Endothelial cell of umbilical vein (primary cell): ENCODE results near the gene HCRTR2. TPM values are rescaled to one million over a fixed set of nuclear protein-coding genes. Genes with fewer than 3 reads are reported as not detected.

Experiments
- BruUV-seq: library from RNA; stranded (reverse); fragments of 400-500 nt; replicated peaks from 2 replicates; lab custom pipeline; 2021; lab: Mats Ljungman, UMichigan
- CTCF ChIA-PET: fragments of 300-600, 350-600 bp; sonication (Branson Sonifier 250); formaldehyde crosslinking; loops from one replicate; lab custom pipeline; 2021; ENCODE audit warnings: antibody characterized with exemption, inconsistent platforms; lab: Charles Lee
- POLR2A ChIA-PET: fragments of 300-600, 350-600 bp; sonication (Branson Sonifier 250); formaldehyde crosslinking; loops from one replicate; lab custom pipeline; 2021; ENCODE audit warnings: antibody characterized with exemption, inconsistent platforms; lab: Charles Lee
- DNase-seq: peaks from one replicate; pipeline ENCODE4 v3.0.0-alpha.2; 2011; ENCODE audit warnings: low read depth, low spot score
- FAIRE-seq: peaks from 2 replicates; lab custom pipeline; 2011; peaks lifted over from hg19 to GRCh38; lab: Jason Lieb, UNC
- H2AFZ ChIP-seq: 2 replicates; pipeline ENCODE4 v1.6.0; 2012; ENCODE audit warnings: low read depth, low read length, control low read depth, inconsistent platforms
- H3K27ac ChIP-seq: 2 replicates; pipeline ENCODE4 v1.5.1; 2011; ENCODE audit warnings: low read depth, mild to moderate bottlenecking, control low read depth, low read length, moderate library complexity; ENCODE audit not compliant: insufficient read depth
- H3K27me3 ChIP-seq, 2 experiments: 2 replicates each; pipeline versions ENCODE4 v1.6.0 to v1.6.1; 2011; ENCODE audit warnings: low read length in 2 of 2, mixed read lengths in 1 of 2; ENCODE audit not compliant: control insufficient read depth in 2 of 2, insufficient read depth in 2 of 2
- H3K36me3 ChIP-seq, 2 experiments: 2 replicates in 1 of 2; 3 replicates in 1 of 2; pipeline ENCODE4 v1.5.1; 2011; ENCODE audit warnings: low read length in 2 of 2, mild to moderate bottlenecking in 1 of 2, moderate library complexity in 1 of 2; ENCODE audit not compliant: control insufficient read depth in 2 of 2, insufficient read depth in 2 of 2; ENCODE audit errors: extremely low read depth in 1 of 2
- H3K4me1 ChIP-seq: 3 replicates; pipeline ENCODE4 v1.5.1; 2011; ENCODE audit warnings: mild to moderate bottlenecking, low read length; ENCODE audit not compliant: control insufficient read depth, insufficient read depth; ENCODE audit errors: extremely low read depth
- H3K4me2 ChIP-seq: 2 replicates; pipeline ENCODE4 v1.6.1; 2011; ENCODE audit warnings: low read length, control low read depth, mixed read lengths; ENCODE audit not compliant: insufficient read depth
- H3K4me3 ChIP-seq, 3 experiments: fragments of 200-600 bp in 1 of 3; sonication (generic), shearing (Covaris generic) in 1 of 3; replicated peaks in 1 of 3; 2 replicates each; pipeline ENCODE4 v1.5.1; 2011 to 2016; ENCODE audit warnings: control low read depth in 3 of 3, low read length in 3 of 3, mild to moderate bottlenecking in 2 of 3, inconsistent platforms in 1 of 3, low read depth in 1 of 3, moderate library complexity in 1 of 3; ENCODE audit not compliant: insufficient read depth in 1 of 3
- H3K79me2 ChIP-seq: 2 replicates; pipeline ENCODE4 v1.6.0; 2012; ENCODE audit warnings: low read length, inconsistent platforms; ENCODE audit not compliant: control insufficient read depth, insufficient read depth
- H3K9ac ChIP-seq: replicated peaks from 2 replicates; pipeline ENCODE3; 2011; ENCODE audit warnings: low read length, control low read depth; ENCODE audit not compliant: insufficient read depth; ENCODE audit errors: extremely low read depth
- H3K9me1 ChIP-seq: replicated peaks from 3 replicates; pipeline ENCODE4 v1.6.0; 2011; ENCODE audit warnings: mild to moderate bottlenecking, low read length; ENCODE audit not compliant: control insufficient read depth, insufficient read depth; ENCODE audit errors: extremely low read depth
- H3K9me3 ChIP-seq: replicated peaks from 2 replicates; pipeline ENCODE4 v1.5.1; 2012; ENCODE audit warnings: low read length, inconsistent platforms; ENCODE audit not compliant: control insufficient read depth, insufficient read depth
- H4K20me1 ChIP-seq: replicated peaks from 2 replicates; pipeline ENCODE3; 2011; ENCODE audit warnings: mild to moderate bottlenecking, low read length; ENCODE audit not compliant: control insufficient read depth, insufficient read depth; ENCODE audit errors: extremely low read depth
- CTCF ChIP-seq, 2 donors: IDR thresholded peaks; 1 replicate in 1 of 2; 2 replicates in 1 of 2; pipeline ENCODE4 v1.5.1; 2011; ENCODE audit warnings: low read length in 2 of 2, mild to moderate bottlenecking in 2 of 2, moderate library complexity in 2 of 2, control low read depth in 1 of 2, inconsistent platforms in 1 of 2, low read depth in 1 of 2; ENCODE audit not compliant: insufficient read depth in 1 of 2; ENCODE audit errors: extremely low read depth in 1 of 2
- EZH2 ChIP-seq: IDR thresholded peaks from 2 replicates; pipeline ENCODE4 v1.6.1; 2012; ENCODE audit warnings: borderline replicate concordance, low read depth, mild to moderate bottlenecking, moderate library complexity, low read length, inconsistent platforms; ENCODE audit not compliant: severe bottlenecking
- FOS ChIP-seq: IDR thresholded peaks from 2 replicates; pipeline ENCODE4 v1.6.1; 2011; ENCODE audit warnings: mild to moderate bottlenecking, low read length, moderate library complexity, borderline replicate concordance; ENCODE audit not compliant: insufficient read depth
- GATA2 ChIP-seq: IDR thresholded peaks from 2 replicates; pipeline ENCODE4 v1.7.0; 2011; ENCODE audit warnings: low read depth, mild to moderate bottlenecking, moderate library complexity, mixed read lengths, low read length; ENCODE audit not compliant: insufficient read length, insufficient read depth
- JUN ChIP-seq: IDR thresholded peaks from 2 replicates; pipeline ENCODE4 v1.6.1; 2011; ENCODE audit warnings: borderline replicate concordance, low read depth; ENCODE audit not compliant: insufficient read length, insufficient read depth
- MAX ChIP-seq: IDR thresholded peaks from 2 replicates; pipeline ENCODE4 v1.6.1; 2011; ENCODE audit not compliant: insufficient read depth, insufficient read length
- MYC ChIP-seq: IDR thresholded peaks from one replicate; pipeline ENCODE4 v1.6.1; 2011; ENCODE audit warnings: mild to moderate bottlenecking, low read depth, low read length
- POLR2A ChIP-seq: IDR thresholded peaks from 2 replicates; pipeline ENCODE4 v1.6.1; 2012; ENCODE audit warnings: low read depth, mild to moderate bottlenecking, control low read depth, low read length
- POLR2AphosphoS5 ChIP-seq: IDR thresholded peaks from 2 replicates; pipeline ENCODE4 v1.6.1; 2012; ENCODE audit warnings: low read depth, mild to moderate bottlenecking, control low read depth, low read length, moderate library complexity; ENCODE audit not compliant: insufficient read depth
- dilution Hi-C: fragments of 300-500 bp; cut with MboI; formaldehyde crosslinking; loops from one replicate; pipeline ENCODE4 v1.15.0; 2019; ENCODE audit warnings: low sequenced_read_pairs; ENCODE audit not compliant: extremely low pct_ligation_motif_present
- intact Hi-C: fragments of 100-400 bp; cut with micrococcal nuclease; formaldehyde crosslinking; loops from one replicate; pipeline ENCODE4 v1.10.0; 2022
- polyA plus RNA-seq, 4 experiments: library from polyadenylated mRNA; depleted of rRNA in 3 of 4; stranded (reverse) in 3 of 4; unstranded in 1 of 4; fragments of >200 nt; gene quantifications; 2 replicates each; pipeline versions ENCODE4 v1.2.1 to v1.2.3, GENCODE V29; 2011 to 2012; ENCODE audit warnings: missing spikeins in 1 of 4
- total RNA-seq: library from RNA; stranded (reverse); gene quantifications from 2 replicates; pipeline ENCODE4 v1.2.3, GENCODE V29; 2021

HCRTR2 gene
- total and polyA plus RNA-seq, 2 donors (not counting 3 experiments of a cell fraction or from before 2014, with no cell fraction given): not detected

- no TSS peak for BruUV-seq
- no peak overlapping the region for H3K27ac ChIP-seq
- intact Hi-C loops (loop anchor here (5.0 kb wide), 1 partner anchor 1002 kb away; no protein-coding TSS in a partner anchor), dilution Hi-C loops (no loop called here)
- H4K20me1 ChIP-seq: no peaks in the 10 kb centered on the region
- FAIRE-seq: no peak
- H3K4me1 ChIP-seq: no peaks in the 10 kb centered on the region
- no peaks in the 10 kb centered on the region for H3K36me3 ChIP-seq
- no peak overlapping the region for H3K9ac ChIP-seq
- H3K4me3 ChIP-seq: no peak overlapping the region
- ChIA-PET CTCF (interaction anchor here (4.5 kb wide), 1 partner anchor 14 kb away, joined by 28 read pairs; no protein-coding TSS in a partner anchor), POLR2A (no interaction called here)
- H3K9me3 ChIP-seq: no peaks in the 10 kb centered on the region
- TF ChIP-seq POLR2AphosphoS5 (no peak), POLR2A (no peak), MAX (no peak), MYC (no peak), FOS (no peak), JUN (no peak), EZH2 (no peak), GATA2 (no peak), CTCF (IDR thresholded peaks at IDR 0.05; ENCODE audit: extremely low read depth in 1 of 2, insufficient read depth in 1 of 2, low read depth in 1 of 2, low read length in 2 of 2) (no peak)
- H3K27me3 ChIP-seq: no peaks in the 10 kb centered on the region
- H3K4me2 ChIP-seq: no peak overlapping the region
- H3K9me1 ChIP-seq: no peaks in the 10 kb centered on the region
- DNase-seq: no peak
- no peak overlapping the region for H2AFZ ChIP-seq
- H3K79me2 ChIP-seq: no peaks in the 10 kb centered on the region
Observed at GRCh38 chr6:55290736-55291135, 116.4 kb downstream of the HCRTR2 start.
